Mesendoderm (in vitro differentiated cells): ENCODE data around the gene ICAM5.

Experiments used
- DNase-seq: peaks from one replicate; pipeline ENCODE4 v3.0.0; 2013
- H2AK5ac ChIP-seq: 2 replicates; pipeline ENCODE4 v1.6.1; 2013; ENCODE audit warnings: low read length, inconsistent platforms
- H2BK120ac ChIP-seq: 2 replicates; pipeline ENCODE4 v1.6.1; 2013; ENCODE audit warnings: low read depth, mild to moderate bottlenecking, low read length, moderate library complexity, mixed read lengths
- H2BK15ac ChIP-seq: replicated peaks from 2 replicates; pipeline ENCODE4 v1.6.1; 2013; ENCODE audit warnings: low read depth, mild to moderate bottlenecking, moderate library complexity
- H2BK5ac ChIP-seq: 2 replicates; pipeline ENCODE4 v1.6.1; 2013; ENCODE audit warnings: low read length, inconsistent platforms
- H3K18ac ChIP-seq: 2 replicates; pipeline ENCODE4 v1.6.1; 2013; ENCODE audit warnings: mild to moderate bottlenecking, low read length, mixed read lengths
- H3K23ac ChIP-seq: one replicate; pipeline ENCODE4 v1.6.1; 2013; ENCODE audit warnings: low read length
- H3K27ac ChIP-seq: 2 replicates; pipeline ENCODE4 v1.5.1; 2013; ENCODE audit warnings: low read depth, mild to moderate bottlenecking, inconsistent platforms, low read length, moderate library complexity
- H3K27me3 ChIP-seq: 2 replicates; pipeline ENCODE4 v1.6.1; 2013; ENCODE audit warnings: low read length, control low read depth, mild to moderate bottlenecking, inconsistent platforms; ENCODE audit not compliant: insufficient read depth, poor library complexity
- H3K36me3 ChIP-seq: 2 replicates; pipeline ENCODE4 v1.6.1; 2013; ENCODE audit warnings: low read length, inconsistent platforms; ENCODE audit not compliant: control insufficient read depth, insufficient read depth
- H3K4ac ChIP-seq: one replicate; pipeline ENCODE4 v1.6.1; 2013; ENCODE audit warnings: low read depth, mild to moderate bottlenecking, low read length, moderate library complexity
- H3K4me1 ChIP-seq: 2 replicates; pipeline ENCODE4 v1.6.1; 2013; ENCODE audit warnings: low read depth, low read length, inconsistent platforms; ENCODE audit not compliant: control insufficient read depth
- H3K4me2 ChIP-seq: 2 replicates; pipeline ENCODE4 v1.6.1; 2013; ENCODE audit warnings: low read length
- H3K4me3 ChIP-seq: 2 replicates; pipeline ENCODE4 v1.5.1; 2013; ENCODE audit warnings: mild to moderate bottlenecking, low read length
- H3K56ac ChIP-seq: one replicate; pipeline ENCODE4 v1.6.1; 2013; ENCODE audit warnings: low read length
- H3K79me1 ChIP-seq: 2 replicates; pipeline ENCODE4 v1.6.1; 2013; ENCODE audit warnings: low read length, inconsistent platforms
- H3K79me2 ChIP-seq: 2 replicates; pipeline ENCODE4 v1.6.1; 2013; ENCODE audit warnings: mild to moderate bottlenecking, low read length; ENCODE audit not compliant: control insufficient read depth, insufficient read depth
- H3K9ac ChIP-seq: 2 replicates; pipeline ENCODE4 v1.6.1; 2013; ENCODE audit warnings: low read length, inconsistent platforms
- H4K5ac ChIP-seq: one replicate; pipeline ENCODE4 v1.6.1; 2013; ENCODE audit warnings: low read length
- H4K8ac ChIP-seq: one replicate; pipeline ENCODE4 v1.6.1; 2013; ENCODE audit warnings: low read depth, mild to moderate bottlenecking, control low read depth, low read length, moderate library complexity
- WGBS: extraction: QIAGEN DNeasy Blood & Tissue Kit; methylation state at CpG from one replicate; pipeline ENCODE4 v1.1.7; 2013; ENCODE audit warnings: low lambda C conversion rate, missing lambda C conversion rate; ENCODE audit not compliant: insufficient coverage; ENCODE audit errors: extremely low coverage; 5-methylcytosine and 5-hydroxymethylcytosine counted together

The ICAM5 gene

DNA sequence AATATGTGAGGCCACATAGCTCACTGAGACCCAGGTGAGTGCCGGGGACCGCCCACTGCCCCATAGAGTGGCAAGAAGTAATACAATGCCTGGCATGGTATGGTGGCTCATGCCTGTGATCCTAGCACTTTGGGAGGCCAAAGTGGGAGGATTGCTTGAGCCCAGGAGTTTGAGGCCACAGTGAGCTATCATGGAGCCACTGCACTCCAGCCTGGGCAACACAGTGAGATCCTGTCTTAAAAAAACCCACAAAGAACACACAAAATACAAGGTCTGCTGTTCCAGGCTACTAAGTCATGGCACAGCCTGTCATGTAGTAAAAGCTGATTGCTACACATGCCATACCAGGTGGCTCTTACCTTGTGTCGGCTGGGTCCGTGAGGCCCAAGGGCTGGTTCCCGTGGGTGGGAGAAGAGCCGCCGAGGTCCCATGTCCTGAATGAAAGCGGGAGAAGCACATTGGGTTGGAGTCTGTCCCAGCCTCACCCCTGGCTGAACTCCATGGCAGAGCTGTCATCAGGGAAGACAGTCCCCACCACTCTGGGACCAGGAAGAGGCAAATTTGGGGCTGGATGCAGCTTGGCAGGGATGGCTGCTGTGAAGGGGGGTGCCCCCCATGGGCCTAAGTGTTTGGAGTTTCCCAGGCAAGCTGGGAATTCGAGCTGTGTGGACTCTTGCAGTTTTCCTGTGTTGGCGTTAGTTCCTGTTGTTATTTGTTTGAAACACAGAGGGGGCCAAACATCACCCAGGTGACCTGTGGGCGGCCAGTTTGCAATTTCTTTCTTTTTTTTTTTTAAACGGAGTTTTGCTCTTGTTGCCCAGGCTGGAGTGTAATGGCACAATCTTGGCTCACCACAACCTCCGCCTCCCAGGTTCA is 29.3 kb downstream of the ICAM5 start:
- Histone ChIP-seq H2AK5ac (no peak overlapping the region), H3K79me2 (no peaks in the 10 kb centered on the region), H3K4me2 (no peak overlapping the region), H3K27ac (no peak overlapping the region), H3K23ac (no peak overlapping the region), H3K56ac (no peak overlapping the region), H3K4me3 (no peak overlapping the region), H2BK120ac (no peak overlapping the region), H4K5ac (no peak overlapping the region), H3K4ac (no peak overlapping the region), H3K18ac (no peak overlapping the region), H3K4me1 (no peaks in the 10 kb centered on the region), H2BK5ac (no peak overlapping the region), H3K36me3 (peaks cover 11% of the 10 kb centered on the region), H2BK15ac (no peak overlapping the region), H3K27me3 (no peaks in the 10 kb centered on the region), H4K8ac (no peak overlapping the region), H3K9ac (no peak overlapping the region), H3K79me1 (no peaks in the 10 kb centered on the region)
- no peak for DNase-seq
- no CpG with 5 or more reads among the region's 13 CpGs for WGBS

DNA sequence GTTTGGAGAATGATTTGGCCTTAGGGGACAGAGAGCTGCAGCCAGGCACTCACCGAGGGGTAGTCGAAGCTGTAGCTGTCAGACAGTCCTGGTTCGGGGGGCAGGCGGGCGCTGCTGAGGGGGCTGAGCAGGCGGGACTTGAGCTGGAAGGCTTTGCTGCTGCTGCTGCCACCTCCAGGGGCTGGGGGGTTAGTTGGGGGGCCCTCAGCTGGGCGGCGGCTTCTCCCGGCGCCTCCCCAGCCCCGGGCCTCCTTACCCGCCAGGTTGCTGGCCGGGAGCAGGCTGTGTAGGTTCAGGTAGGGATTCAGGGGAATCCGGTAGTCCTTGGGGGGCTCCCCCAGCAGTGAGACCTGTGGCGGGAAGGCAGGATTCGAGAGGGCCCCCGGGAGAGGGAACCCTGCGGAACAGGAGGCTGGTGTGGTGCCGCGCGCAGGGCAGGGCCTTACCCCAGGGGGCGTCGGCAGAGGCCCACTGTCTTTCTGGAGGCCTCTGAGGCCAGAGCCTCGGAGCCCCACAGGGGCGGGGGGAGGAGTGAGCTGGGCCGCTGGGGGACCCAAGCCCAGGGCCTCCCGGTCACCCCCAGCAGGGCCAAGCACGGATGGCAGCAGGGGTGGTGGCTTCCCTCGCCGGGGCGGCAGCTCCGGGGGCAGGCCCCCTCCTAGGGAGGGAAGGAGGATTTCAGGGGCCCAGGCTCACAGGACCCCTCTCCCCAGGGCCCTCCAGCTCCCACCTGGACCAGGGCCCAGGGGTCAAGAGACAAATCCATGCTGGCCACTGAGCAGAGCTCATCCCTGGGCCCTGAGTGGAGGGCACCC is 31.1 kb downstream of the ICAM5 start:
- H3K27ac ChIP-seq, result no peak overlapping the region
- no CpG with 5 or more reads among the region's 32 CpGs for WGBS
- no peak overlapping the region for H3K4ac ChIP-seq
- no peak overlapping the region for H3K18ac ChIP-seq
- H2BK15ac ChIP-seq, result no peak overlapping the region
- H4K8ac ChIP-seq, result no peak overlapping the region
- DNase-seq, result no peak
- no peaks in the 10 kb centered on the region for H3K79me2 ChIP-seq
- H3K23ac ChIP-seq, result no peak overlapping the region
- no peaks in the 10 kb centered on the region for H3K27me3 ChIP-seq
- no peak overlapping the region for H3K9ac ChIP-seq
- H4K5ac ChIP-seq, result no peak overlapping the region
- H3K4me2 ChIP-seq, result no peak overlapping the region
- H2BK120ac ChIP-seq, result no peak overlapping the region
- no peaks in the 10 kb centered on the region for H3K4me1 ChIP-seq
- no peak overlapping the region for H2AK5ac ChIP-seq
- no peak overlapping the region for H3K4me3 ChIP-seq
- no peaks in the 10 kb centered on the region for H3K79me1 ChIP-seq
- H3K36me3 ChIP-seq, result peaks cover 13% of the 10 kb centered on the region
- H2BK5ac ChIP-seq, result no peak overlapping the region
- no peak overlapping the region for H3K56ac ChIP-seq

DNA sequence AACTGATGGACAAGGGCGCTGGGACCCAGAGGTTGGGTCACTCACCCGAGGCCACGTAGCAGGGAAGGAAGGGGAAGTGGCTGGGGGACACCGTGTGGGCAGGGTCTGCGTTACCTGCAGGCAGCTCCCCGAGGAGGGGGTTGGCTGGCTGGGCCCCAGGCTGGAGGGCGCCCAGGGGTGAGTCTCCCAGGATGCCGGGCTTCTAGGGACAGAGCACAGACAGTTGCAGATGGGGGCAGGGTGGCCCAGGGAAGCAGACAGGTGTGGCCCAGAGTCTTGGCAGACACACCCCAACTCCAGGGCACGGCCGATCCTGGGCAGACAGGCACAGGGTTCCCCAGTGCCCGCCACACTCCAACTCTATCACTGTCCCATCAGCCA is 31.7 kb downstream of the ICAM5 start:
- Histone ChIP-seq H2BK120ac (no peak overlapping the region), H3K36me3 (peaks cover 14% of the 10 kb centered on the region)

DNA sequence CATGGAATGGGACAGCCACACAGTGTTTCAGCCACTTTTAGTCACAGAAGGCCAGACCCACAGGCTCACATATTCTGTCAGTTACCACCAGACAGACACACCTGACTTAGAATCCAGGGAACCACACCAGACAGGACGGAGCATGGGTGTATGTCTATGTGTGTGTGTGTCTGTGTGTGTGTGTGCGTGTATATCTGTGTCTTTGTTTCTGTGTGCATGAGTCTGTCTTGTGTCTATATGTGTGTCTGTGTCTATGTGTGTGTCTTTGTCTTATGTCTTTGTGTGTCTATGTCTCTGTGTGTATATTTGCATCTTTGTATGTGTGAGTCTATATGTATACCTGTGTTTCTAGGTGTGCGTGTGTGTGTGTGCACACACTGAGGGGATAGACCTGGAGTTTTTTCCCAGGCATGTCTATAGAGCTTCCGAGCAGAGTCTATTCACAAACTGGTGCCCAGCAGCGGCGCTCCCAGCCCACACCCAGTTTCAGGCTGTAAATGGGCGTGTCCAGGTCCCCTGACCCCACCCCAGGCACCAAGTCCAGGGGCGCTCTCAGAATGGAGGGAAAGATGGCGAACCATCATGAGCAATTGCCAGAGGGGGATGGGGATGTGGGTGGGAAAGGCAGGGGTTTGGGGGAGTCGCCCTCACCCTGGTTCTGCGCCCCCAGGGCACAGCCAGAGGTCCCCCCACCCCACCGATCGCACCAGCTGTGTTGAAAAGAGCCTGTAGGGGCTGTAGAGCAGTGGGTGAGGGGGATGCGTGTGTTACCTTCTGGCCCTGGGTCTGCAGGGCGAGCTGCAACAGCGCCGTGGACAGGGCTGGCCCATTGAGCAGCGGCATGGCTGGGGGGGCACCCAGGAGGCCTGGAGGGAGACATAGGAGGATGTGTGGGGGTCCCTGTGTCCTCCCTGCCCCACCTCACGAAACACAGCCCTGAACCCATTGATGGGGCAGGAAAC is 32.4 kb downstream of the ICAM5 start:
- peaks cover 14% of the 10 kb centered on the region for H3K36me3 ChIP-seq

More for the DNA sequence above, 31.7 kb downstream of the ICAM5 start:
- Histone ChIP-seq H4K5ac (no peak overlapping the region), H3K79me2 (no peaks in the 10 kb centered on the region), H4K8ac (no peak overlapping the region), H3K4me1 (no peaks in the 10 kb centered on the region), H2BK5ac (no peak overlapping the region), H3K79me1 (no peaks in the 10 kb centered on the region), H2AK5ac (no peak overlapping the region), H3K9ac (no peak overlapping the region), H3K27ac (no peak overlapping the region), H2BK15ac (no peak overlapping the region), H3K18ac (no peak overlapping the region), H3K4me3 (no peak overlapping the region), H3K27me3 (no peaks in the 10 kb centered on the region), H3K23ac (no peak overlapping the region), H3K56ac (no peak overlapping the region), H3K4me2 (no peak overlapping the region), H3K4ac (no peak overlapping the region)
- no peak for DNase-seq
- WGBS, result no CpG with 5 or more reads among the region's 11 CpGs

DNA sequence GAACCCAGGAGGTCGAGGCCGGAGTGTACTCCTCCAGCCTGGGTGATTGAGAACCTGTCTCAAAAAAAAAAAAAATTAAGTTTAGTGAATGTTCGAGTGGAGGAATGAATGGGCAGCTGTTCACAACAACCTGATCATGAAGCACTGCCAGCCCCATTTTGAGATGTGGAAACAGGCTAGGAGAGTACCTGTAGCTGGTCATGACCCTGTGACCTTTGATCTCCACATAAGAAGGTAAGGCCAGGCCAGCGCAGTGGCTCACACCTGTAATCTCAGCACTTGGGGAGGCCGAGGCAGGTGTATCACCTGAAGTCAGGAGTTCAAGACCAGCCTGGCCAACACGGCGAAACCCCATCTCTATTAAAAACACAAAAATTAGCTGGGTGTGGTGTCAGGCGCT is 36.0 kb downstream of the ICAM5 start:
- no peaks in the 10 kb centered on the region for H3K4me1 ChIP-seq
- H3K36me3 ChIP-seq, result peaks cover 12% of the 10 kb centered on the region
- H3K79me2 ChIP-seq, result no peaks in the 10 kb centered on the region
- H3K27ac ChIP-seq, result no peak overlapping the region
- H2BK120ac ChIP-seq, result no peak overlapping the region
- no peak overlapping the region for H3K9ac ChIP-seq
- H2AK5ac ChIP-seq, result no peak overlapping the region
- H3K4me3 ChIP-seq, result no peak overlapping the region
- no peak overlapping the region for H2BK15ac ChIP-seq
- no peak for DNase-seq
- no peak overlapping the region for H3K56ac ChIP-seq
- no peak overlapping the region for H3K4ac ChIP-seq
- H3K4me2 ChIP-seq, result no peak overlapping the region
- no peak overlapping the region for H4K8ac ChIP-seq
- peaks cover 3% of the 10 kb centered on the region for H3K79me1 ChIP-seq
- H3K18ac ChIP-seq, result no peak overlapping the region
- H4K5ac ChIP-seq, result no peak overlapping the region
- no CpG with 5 or more reads among the region's 8 CpGs for WGBS
- no peaks in the 10 kb centered on the region for H3K27me3 ChIP-seq
- no peak overlapping the region for H2BK5ac ChIP-seq
- no peak overlapping the region for H3K23ac ChIP-seq

More for the DNA sequence above, 32.4 kb downstream of the ICAM5 start:
- Histone ChIP-seq H3K4me1 (no peaks in the 10 kb centered on the region), H3K27me3 (no peaks in the 10 kb centered on the region), H3K79me2 (no peaks in the 10 kb centered on the region), H3K4me3 (no peak overlapping the region), H2BK120ac (no peak overlapping the region), H2BK15ac (no peak overlapping the region), H2AK5ac (no peak overlapping the region), H3K4me2 (no peak overlapping the region), H3K79me1 (no peaks in the 10 kb centered on the region), H2BK5ac (no peak overlapping the region), H3K9ac (no peak overlapping the region), H3K27ac (no peak overlapping the region), H4K8ac (no peak overlapping the region), H3K56ac (no peak overlapping the region), H3K18ac (no peak overlapping the region), H4K5ac (no peak overlapping the region), H3K23ac (no peak overlapping the region), H3K4ac (no peak overlapping the region)
- no peak for DNase-seq
- no CpG with 5 or more reads among the region's 19 CpGs for WGBS
